HEK293 (cell line): ENCODE measurements around the gene SLC6A6.

Experiments used
- CTCF ChIA-PET: fragments of 350-600 bp; formaldehyde crosslinking; extraction: SDS; loops from one replicate; lab custom pipeline; 2021; ENCODE audit warnings: antibody characterized with exemption; lab: Yijun Ruan, JAX
- POLR2A ChIA-PET: fragments of 300-600 bp; formaldehyde crosslinking; extraction: SDS; loops from one replicate; lab custom pipeline; 2020; ENCODE audit warnings: antibody characterized with exemption, inconsistent platforms; lab: Yijun Ruan, JAX
- H3K27ac ChIP-seq: fragments of 200-500 bp; sonication (Bioruptor generic); 2 replicates; pipeline ENCODE4 v1.5.1; 2014; ENCODE audit warnings: low read depth, low read length, control low read depth, inconsistent platforms; ENCODE audit errors: extremely low read depth
- H3K36me3 ChIP-seq, 2 experiments: fragments of 200-500 bp in 1 of 2; sonication (Bioruptor generic) in 1 of 2; 1 replicate in 1 of 2; 2 replicates in 1 of 2; pipeline ENCODE4 v1.5.1; 2014 to 2017; ENCODE audit warnings: inconsistent platforms in 2 of 2, low read length in 2 of 2; ENCODE audit not compliant: control insufficient read depth in 2 of 2, insufficient read depth in 1 of 2
- H3K4me1 ChIP-seq: fragments of 200-500 bp; sonication (Bioruptor generic); 2 replicates; pipeline ENCODE4 v1.5.1; 2014; ENCODE audit warnings: mild to moderate bottlenecking, low read length, inconsistent platforms; ENCODE audit not compliant: control insufficient read depth, insufficient read depth
- H3K4me3 ChIP-seq: 2 replicates; pipeline ENCODE4 v1.5.1; 2011; ENCODE audit warnings: low read depth, mild to moderate bottlenecking, control low read depth, low read length, moderate library complexity
- H3K9me3 ChIP-seq: fragments of 200-500 bp; sonication (Bioruptor generic); 2 replicates; pipeline ENCODE4 v1.5.1; 2014; ENCODE audit warnings: low read depth, low read length, inconsistent platforms; ENCODE audit not compliant: control insufficient read depth, insufficient read depth
- KLF16 ChIP-seq: fragments of 450-650 bp; formaldehyde crosslinking; IDR thresholded peaks from 2 replicates; pipeline ENCODE4 v1.5.1; 2017; ENCODE audit warnings: missing biosample characterization, missing genetic modification characterization
- MEIS1 ChIP-seq: sonication (generic); formaldehyde crosslinking; IDR thresholded peaks from 2 replicates; pipeline ENCODE4 v1.8.1; 2022; ENCODE audit warnings: missing genetic modification reagents, mild to moderate bottlenecking, borderline replicate concordance
- ZBTB17 ChIP-seq: fragments of 450-650 bp; formaldehyde crosslinking; IDR thresholded peaks from 2 replicates; pipeline ENCODE4 v1.5.1; 2016; ENCODE audit warnings: missing biosample characterization, missing genetic modification characterization
- ZFP37 ChIP-seq: fragments of 450-650 bp; formaldehyde crosslinking; IDR thresholded peaks from 2 replicates; pipeline ENCODE4 v1.5.1; 2016; ENCODE audit warnings: missing biosample characterization, missing genetic modification characterization
- ZNF133 ChIP-seq: fragments of 450-650 bp; formaldehyde crosslinking; IDR thresholded peaks from 2 replicates; pipeline ENCODE4 v1.5.1; 2016; ENCODE audit warnings: missing biosample characterization, missing genetic modification characterization
- ZNF211 ChIP-seq: fragments of 450-650 bp; formaldehyde crosslinking; IDR thresholded peaks from 2 replicates; pipeline ENCODE4 v1.5.1; 2016; ENCODE audit warnings: low read depth, missing biosample characterization, missing genetic modification characterization
- ZNF335 ChIP-seq: fragments of 450-650 bp; formaldehyde crosslinking; conservative IDR thresholded peaks from 2 replicates; pipeline ENCODE4 v1.5.1; 2016; ENCODE audit warnings: missing biosample characterization, missing genetic modification characterization
- ZNF48 ChIP-seq: fragments of 450-650 bp; formaldehyde crosslinking; IDR thresholded peaks from 2 replicates; pipeline ENCODE4 v1.5.1; 2016; ENCODE audit warnings: missing biosample characterization, missing genetic modification characterization
- ZNF510 ChIP-seq: fragments of 450-650 bp; formaldehyde crosslinking; IDR thresholded peaks from 2 replicates; pipeline ENCODE4 v1.5.1; 2018; ENCODE audit warnings: mild to moderate bottlenecking, missing genetic modification characterization, missing biosample characterization; ENCODE audit not compliant: insufficient replicate concordance
- ZNF624 ChIP-seq: fragments of 450-650 bp; formaldehyde crosslinking; IDR thresholded peaks from 2 replicates; pipeline ENCODE4 v1.5.1; 2017; ENCODE audit warnings: missing biosample characterization, missing genetic modification characterization
- ZNF629 ChIP-seq: fragments of 450-650 bp; formaldehyde crosslinking; IDR thresholded peaks from 2 replicates; pipeline ENCODE4 v1.5.1; 2017; ENCODE audit warnings: missing biosample characterization, missing genetic modification characterization
- ZNF707 ChIP-seq: fragments of 450-650 bp; formaldehyde crosslinking; IDR thresholded peaks from 2 replicates; pipeline ENCODE4 v1.5.1; 2016; ENCODE audit warnings: missing biosample characterization, missing genetic modification characterization
- ZNF792 ChIP-seq: fragments of 450-650 bp; formaldehyde crosslinking; IDR thresholded peaks from 2 replicates; pipeline ENCODE4 v1.5.1; 2016; ENCODE audit warnings: missing biosample characterization, missing genetic modification characterization
- TF ChIP-seq, protein P1 (sequence below): fragments of 450-650 bp; formaldehyde crosslinking; conservative IDR thresholded peaks from 2 replicates; pipeline ENCODE4 v1.5.1; 2016; ENCODE audit warnings: low read depth, missing biosample characterization, missing genetic modification characterization
- TF ChIP-seq, protein P2 (sequence below): fragments of 450-650 bp; formaldehyde crosslinking; IDR thresholded peaks from 2 replicates; pipeline ENCODE4; 2016; ENCODE audit warnings: missing biosample characterization, missing genetic modification characterization
- TF ChIP-seq, protein P3 (sequence below): fragments of 450-650 bp; formaldehyde crosslinking; IDR thresholded peaks from 2 replicates; pipeline ENCODE4 v1.5.1; 2016; ENCODE audit warnings: missing biosample characterization, missing genetic modification characterization
- TF ChIP-seq, protein P4 (sequence below): fragments of 450-650 bp; formaldehyde crosslinking; IDR thresholded peaks from 2 replicates; pipeline ENCODE4 v1.5.1; 2016; ENCODE audit warnings: missing biosample characterization, missing genetic modification characterization, borderline replicate concordance
- TF ChIP-seq, protein P5 (sequence below): fragments of 450-650 bp; formaldehyde crosslinking; IDR thresholded peaks from 2 replicates; pipeline ENCODE4 v1.5.1; 2016; ENCODE audit warnings: missing biosample characterization, missing genetic modification characterization, low read depth
- TF ChIP-seq, protein P6 (sequence below): IDR thresholded peaks from 2 replicates; pipeline ENCODE4 v1.6.1; 2011; ENCODE audit warnings: mild to moderate bottlenecking, low read depth, low read length, borderline replicate concordance
- TF ChIP-seq, protein P7 (sequence below): fragments of 450-650 bp; formaldehyde crosslinking; IDR thresholded peaks from 2 replicates; pipeline ENCODE4 v1.5.1; 2016; ENCODE audit warnings: missing biosample characterization, missing genetic modification characterization

SLC6A6 gene

DNA sequence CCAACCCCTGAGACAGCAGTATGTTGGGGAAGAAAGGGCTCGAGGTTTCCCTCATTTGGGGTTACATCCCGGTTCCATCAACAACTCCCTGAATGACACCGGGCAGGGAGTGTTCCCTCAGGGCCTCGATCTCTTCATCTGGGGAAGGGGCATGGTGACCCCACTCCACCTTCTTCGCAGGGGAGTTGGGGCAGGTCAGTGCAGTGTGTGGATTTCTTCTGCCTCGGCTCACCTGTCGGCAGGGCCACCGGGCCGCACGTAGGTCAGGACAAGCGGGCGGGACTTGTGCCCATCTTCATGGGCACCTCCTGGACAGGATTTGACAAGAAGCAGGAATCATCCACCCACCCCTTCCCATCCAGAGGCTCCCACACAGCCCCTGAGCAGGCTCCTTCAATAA lies 120.4 kb downstream of the SLC6A6 start:
- Histone ChIP-seq H3K4me3 (no peak overlapping the region), H3K4me1 (no peaks in the 10 kb centered on the region), H3K9me3 (no peaks in the 10 kb centered on the region), H3K36me3 (no peaks in the 10 kb centered on the region), H3K27ac (no peak overlapping the region)
- TF ChIP-seq, protein P1, sequence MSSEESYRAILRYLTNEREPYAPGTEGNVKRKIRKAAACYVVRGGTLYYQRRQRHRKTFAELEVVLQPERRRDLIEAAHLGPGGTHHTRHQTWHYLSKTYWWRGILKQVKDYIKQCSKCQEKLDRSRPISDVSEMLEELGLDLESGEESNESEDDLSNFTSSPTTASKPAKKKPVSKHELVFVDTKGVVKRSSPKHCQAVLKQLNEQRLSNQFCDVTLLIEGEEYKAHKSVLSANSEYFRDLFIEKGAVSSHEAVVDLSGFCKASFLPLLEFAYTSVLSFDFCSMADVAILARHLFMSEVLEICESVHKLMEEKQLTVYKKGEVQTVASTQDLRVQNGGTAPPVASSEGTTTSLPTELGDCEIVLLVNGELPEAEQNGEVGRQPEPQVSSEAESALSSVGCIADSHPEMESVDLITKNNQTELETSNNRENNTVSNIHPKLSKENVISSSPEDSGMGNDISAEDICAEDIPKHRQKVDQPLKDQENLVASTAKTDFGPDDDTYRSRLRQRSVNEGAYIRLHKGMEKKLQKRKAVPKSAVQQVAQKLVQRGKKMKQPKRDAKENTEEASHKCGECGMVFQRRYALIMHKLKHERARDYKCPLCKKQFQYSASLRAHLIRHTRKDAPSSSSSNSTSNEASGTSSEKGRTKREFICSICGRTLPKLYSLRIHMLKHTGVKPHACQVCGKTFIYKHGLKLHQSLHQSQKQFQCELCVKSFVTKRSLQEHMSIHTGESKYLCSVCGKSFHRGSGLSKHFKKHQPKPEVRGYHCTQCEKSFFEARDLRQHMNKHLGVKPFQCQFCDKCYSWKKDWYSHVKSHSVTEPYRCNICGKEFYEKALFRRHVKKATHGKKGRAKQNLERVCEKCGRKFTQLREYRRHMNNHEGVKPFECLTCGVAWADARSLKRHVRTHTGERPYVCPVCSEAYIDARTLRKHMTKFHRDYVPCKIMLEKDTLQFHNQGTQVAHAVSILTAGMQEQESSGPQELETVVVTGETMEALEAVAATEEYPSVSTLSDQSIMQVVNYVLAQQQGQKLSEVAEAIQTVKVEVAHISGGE (tag by site-specific recombination), result no peak
- TF ChIP-seq MEIS1 (CRISPR knock-in tag), result no peak
- TF ChIP-seq ZNF707 (tag by site-specific recombination), result no peak
- TF ChIP-seq KLF16 (tag by site-specific recombination), result no peak
- TF ChIP-seq ZNF624 (tag by site-specific recombination), result no peak
- TF ChIP-seq, protein P2, sequence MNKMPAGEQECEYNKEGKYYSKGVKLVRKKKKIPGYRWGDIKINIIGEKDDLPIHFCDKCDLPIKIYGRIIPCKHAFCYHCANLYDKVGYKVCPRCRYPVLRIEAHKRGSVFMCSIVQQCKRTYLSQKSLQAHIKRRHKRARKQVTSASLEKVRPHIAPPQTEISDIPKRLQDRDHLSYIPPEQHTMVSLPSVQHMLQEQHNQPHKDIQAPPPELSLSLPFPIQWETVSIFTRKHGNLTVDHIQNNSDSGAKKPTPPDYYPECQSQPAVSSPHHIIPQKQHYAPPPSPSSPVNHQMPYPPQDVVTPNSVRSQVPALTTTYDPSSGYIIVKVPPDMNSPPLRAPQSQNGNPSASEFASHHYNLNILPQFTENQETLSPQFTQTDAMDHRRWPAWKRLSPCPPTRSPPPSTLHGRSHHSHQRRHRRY (tag by site-specific recombination), result no peak
- TF ChIP-seq, protein P3, sequence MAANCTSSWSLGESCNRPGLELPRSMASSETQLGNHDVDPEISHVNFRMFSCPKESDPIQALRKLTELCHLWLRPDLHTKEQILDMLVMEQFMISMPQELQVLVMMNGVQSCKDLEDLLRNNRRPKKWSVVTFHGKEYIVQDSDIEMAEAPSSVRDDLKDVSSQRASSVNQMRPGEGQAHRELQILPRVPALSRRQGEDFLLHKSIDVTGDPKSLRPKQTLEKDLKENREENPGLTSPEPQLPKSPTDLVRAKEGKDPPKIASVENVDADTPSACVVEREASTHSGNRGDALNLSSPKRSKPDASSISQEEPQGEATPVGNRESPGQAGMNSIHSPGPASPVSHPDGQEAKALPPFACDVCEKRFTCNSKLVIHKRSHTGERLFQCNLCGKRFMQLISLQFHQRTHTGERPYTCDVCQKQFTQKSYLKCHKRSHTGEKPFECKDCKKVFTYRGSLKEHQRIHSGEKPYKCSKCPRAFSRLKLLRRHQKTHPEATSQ (tag by site-specific recombination), result no peak
- TF ChIP-seq, protein P4, sequence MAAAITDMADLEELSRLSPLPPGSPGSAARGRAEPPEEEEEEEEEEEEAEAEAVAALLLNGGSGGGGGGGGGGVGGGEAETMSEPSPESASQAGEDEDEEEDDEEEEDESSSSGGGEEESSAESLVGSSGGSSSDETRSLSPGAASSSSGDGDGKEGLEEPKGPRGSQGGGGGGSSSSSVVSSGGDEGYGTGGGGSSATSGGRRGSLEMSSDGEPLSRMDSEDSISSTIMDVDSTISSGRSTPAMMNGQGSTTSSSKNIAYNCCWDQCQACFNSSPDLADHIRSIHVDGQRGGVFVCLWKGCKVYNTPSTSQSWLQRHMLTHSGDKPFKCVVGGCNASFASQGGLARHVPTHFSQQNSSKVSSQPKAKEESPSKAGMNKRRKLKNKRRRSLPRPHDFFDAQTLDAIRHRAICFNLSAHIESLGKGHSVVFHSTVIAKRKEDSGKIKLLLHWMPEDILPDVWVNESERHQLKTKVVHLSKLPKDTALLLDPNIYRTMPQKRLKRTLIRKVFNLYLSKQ (tag by site-specific recombination), result no peak
- no peak for TF ChIP-seq ZBTB17 (tag by site-specific recombination)
- no peak for TF ChIP-seq ZFP37 (tag by site-specific recombination)
- no peak for TF ChIP-seq ZNF792 (tag by site-specific recombination)
- no peak for TF ChIP-seq ZNF335 (tag by site-specific recombination)
- TF ChIP-seq, protein P5, sequence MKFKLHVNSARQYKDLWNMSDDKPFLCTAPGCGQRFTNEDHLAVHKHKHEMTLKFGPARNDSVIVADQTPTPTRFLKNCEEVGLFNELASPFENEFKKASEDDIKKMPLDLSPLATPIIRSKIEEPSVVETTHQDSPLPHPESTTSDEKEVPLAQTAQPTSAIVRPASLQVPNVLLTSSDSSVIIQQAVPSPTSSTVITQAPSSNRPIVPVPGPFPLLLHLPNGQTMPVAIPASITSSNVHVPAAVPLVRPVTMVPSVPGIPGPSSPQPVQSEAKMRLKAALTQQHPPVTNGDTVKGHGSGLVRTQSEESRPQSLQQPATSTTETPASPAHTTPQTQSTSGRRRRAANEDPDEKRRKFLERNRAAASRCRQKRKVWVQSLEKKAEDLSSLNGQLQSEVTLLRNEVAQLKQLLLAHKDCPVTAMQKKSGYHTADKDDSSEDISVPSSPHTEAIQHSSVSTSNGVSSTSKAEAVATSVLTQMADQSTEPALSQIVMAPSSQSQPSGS (tag by site-specific recombination), result no peak
- TF ChIP-seq ZNF48 (tag by site-specific recombination), result no peak
- TF ChIP-seq, protein P6, sequence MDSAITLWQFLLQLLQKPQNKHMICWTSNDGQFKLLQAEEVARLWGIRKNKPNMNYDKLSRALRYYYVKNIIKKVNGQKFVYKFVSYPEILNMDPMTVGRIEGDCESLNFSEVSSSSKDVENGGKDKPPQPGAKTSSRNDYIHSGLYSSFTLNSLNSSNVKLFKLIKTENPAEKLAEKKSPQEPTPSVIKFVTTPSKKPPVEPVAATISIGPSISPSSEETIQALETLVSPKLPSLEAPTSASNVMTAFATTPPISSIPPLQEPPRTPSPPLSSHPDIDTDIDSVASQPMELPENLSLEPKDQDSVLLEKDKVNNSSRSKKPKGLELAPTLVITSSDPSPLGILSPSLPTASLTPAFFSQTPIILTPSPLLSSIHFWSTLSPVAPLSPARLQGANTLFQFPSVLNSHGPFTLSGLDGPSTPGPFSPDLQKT, result no peak
- no peak for TF ChIP-seq ZNF133 (tag by site-specific recombination)
- TF ChIP-seq, protein P7, sequence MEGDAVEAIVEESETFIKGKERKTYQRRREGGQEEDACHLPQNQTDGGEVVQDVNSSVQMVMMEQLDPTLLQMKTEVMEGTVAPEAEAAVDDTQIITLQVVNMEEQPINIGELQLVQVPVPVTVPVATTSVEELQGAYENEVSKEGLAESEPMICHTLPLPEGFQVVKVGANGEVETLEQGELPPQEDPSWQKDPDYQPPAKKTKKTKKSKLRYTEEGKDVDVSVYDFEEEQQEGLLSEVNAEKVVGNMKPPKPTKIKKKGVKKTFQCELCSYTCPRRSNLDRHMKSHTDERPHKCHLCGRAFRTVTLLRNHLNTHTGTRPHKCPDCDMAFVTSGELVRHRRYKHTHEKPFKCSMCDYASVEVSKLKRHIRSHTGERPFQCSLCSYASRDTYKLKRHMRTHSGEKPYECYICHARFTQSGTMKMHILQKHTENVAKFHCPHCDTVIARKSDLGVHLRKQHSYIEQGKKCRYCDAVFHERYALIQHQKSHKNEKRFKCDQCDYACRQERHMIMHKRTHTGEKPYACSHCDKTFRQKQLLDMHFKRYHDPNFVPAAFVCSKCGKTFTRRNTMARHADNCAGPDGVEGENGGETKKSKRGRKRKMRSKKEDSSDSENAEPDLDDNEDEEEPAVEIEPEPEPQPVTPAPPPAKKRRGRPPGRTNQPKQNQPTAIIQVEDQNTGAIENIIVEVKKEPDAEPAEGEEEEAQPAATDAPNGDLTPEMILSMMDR, result no peak
- TF ChIP-seq ZNF629 (tag by site-specific recombination), result no peak
- no peak for TF ChIP-seq ZNF510 (tag by site-specific recombination)
- TF ChIP-seq ZNF211, result no peak
- POLR2A ChIA-PET, result no interaction called here
- CTCF ChIA-PET, result interaction anchor here (6.3 kb wide), 1 partner anchor 14 kb away, joined by 26 read pairs; no protein-coding TSS in a partner anchor
